Cardiac fibroblast (primary cell): ENCODE results near the gene PRF1.
"Not testable (repeated sequence)": the region's sequence is repeated elsewhere in the genome, so short reads cannot be mapped to it uniquely, and the experiment has no call there.

Source experiments
- DNase-seq, 2 donors: peaks; one replicate each; pipeline versions ENCODE4 v3.0.0 to v3.0.0-alpha.2; 2010; ENCODE audit warnings: low read depth in 2 of 2
- H3K4me3 ChIP-seq, 2 donors: replicated peaks in 1 of 2; 1 replicate in 1 of 2; 2 replicates in 1 of 2; pipeline ENCODE4 v1.5.1; 2011; ENCODE audit warnings: low read depth in 2 of 2, low read length in 2 of 2, mild to moderate bottlenecking in 2 of 2, moderate library complexity in 1 of 2
- TF ChIP-seq, protein P1 (sequence below): IDR thresholded peaks from one replicate; pipeline ENCODE4 v1.5.1; 2011; ENCODE audit warnings: low read depth, mild to moderate bottlenecking, low read length, inconsistent platforms

The PRF1 gene

DNA sequence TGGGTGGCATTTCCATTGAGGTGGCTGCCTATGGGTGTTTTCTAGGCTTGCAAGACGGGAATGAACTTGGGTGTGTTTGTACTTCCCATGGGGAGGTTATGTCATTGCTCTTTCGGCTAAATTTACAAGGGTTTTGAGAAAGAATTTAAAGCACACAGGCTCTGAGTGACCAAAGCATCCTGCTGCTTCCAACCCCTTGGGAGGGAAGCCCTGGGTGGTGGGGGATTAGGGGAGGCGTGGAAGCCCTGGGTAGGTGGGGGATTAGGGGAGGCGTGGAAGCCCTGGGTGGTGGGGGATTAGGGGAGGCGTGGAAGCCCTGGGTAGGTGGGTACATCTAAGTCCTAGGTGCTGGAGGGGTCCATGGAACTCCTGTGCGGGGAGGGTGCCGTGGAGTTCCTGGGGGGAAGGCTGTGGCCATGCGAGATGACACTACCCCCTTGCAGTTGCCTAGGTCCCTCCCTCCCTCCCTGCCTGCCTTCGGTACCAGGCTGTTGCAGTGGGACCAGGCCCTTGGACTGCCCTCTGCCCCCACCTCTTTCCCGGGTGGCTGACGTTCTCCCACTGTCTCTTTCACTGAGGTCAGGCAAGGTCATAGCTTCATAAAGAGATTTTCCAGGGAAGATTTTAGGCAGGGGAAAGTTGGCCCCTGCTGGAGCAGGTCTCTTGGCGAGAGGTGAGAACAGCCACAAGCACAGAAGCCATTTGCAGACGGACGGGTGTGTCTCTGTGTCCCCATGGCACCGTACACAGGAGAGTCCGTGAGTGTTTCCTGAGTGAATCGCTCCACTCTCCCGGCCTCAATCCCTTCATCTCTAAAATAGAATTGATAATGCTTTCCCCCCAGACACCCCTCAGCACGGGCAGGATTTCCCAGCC lies 19.5 kb downstream of the PRF1 start:
- H3K4me3 ChIP-seq = no peak overlapping the region
- TF ChIP-seq, protein P1, sequence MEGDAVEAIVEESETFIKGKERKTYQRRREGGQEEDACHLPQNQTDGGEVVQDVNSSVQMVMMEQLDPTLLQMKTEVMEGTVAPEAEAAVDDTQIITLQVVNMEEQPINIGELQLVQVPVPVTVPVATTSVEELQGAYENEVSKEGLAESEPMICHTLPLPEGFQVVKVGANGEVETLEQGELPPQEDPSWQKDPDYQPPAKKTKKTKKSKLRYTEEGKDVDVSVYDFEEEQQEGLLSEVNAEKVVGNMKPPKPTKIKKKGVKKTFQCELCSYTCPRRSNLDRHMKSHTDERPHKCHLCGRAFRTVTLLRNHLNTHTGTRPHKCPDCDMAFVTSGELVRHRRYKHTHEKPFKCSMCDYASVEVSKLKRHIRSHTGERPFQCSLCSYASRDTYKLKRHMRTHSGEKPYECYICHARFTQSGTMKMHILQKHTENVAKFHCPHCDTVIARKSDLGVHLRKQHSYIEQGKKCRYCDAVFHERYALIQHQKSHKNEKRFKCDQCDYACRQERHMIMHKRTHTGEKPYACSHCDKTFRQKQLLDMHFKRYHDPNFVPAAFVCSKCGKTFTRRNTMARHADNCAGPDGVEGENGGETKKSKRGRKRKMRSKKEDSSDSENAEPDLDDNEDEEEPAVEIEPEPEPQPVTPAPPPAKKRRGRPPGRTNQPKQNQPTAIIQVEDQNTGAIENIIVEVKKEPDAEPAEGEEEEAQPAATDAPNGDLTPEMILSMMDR = no peak
- DNase-seq = no peak

DNA sequence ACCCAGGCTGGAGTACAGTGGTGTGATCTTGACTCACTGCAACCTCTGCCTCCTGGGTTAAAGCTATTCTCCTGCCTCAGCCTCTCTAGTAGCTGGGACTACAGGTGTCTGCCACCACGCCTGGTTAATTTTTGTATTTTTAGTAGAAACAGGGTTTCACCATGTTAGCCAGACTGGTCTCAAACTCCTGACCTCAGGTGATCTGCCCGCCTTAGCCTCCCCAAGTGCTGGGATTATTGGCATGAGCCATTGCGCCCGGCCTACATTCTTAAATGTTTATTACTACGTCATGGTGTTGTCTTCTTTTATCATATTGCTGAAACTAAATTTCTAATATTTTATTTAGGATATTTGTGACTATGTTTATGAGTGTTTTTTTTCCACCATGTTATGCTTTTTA lies 21.4 kb downstream of the PRF1 start:
- H3K4me3 ChIP-seq, DNase-seq: not testable (repeated sequence)

DNA sequence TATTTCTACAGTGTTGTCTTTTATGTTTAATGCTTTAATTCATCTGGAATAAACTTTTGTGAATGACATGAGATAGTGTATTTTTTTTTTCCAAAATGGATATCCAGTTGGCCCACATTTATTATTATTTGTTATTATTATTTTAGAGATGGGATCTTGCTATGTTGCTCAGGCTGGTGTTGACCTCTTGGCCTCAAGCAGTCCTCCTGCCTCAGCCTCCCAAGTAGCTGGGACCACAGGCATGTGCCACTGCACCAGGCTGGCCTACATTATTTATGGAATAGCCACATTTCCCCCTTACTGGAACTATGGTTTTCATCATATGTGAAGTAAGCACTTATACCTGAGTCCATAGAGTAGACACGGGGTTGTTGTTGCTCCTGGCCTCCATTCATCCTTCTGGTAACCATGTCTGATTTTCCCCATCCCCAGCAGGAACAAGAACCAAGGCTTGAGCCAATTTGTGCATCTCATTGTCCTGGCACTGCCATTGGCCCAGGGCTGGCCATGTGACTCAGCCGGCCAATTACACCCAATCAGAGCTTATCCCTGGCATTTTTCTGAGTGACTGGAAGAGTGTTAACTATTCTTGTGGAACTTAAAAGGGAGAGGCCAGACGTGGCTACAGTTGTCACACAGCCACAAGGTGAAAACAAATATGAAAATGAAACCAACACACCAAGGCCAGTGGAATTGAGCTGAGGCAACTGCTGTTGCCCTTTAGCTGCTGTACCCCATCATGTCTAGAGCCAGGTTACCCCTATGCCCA lies 23.1 kb downstream of the PRF1 start:
- TF ChIP-seq, protein P1 = no peak
- no peak overlapping the region for H3K4me3 ChIP-seq
- no peak for DNase-seq

DNA sequence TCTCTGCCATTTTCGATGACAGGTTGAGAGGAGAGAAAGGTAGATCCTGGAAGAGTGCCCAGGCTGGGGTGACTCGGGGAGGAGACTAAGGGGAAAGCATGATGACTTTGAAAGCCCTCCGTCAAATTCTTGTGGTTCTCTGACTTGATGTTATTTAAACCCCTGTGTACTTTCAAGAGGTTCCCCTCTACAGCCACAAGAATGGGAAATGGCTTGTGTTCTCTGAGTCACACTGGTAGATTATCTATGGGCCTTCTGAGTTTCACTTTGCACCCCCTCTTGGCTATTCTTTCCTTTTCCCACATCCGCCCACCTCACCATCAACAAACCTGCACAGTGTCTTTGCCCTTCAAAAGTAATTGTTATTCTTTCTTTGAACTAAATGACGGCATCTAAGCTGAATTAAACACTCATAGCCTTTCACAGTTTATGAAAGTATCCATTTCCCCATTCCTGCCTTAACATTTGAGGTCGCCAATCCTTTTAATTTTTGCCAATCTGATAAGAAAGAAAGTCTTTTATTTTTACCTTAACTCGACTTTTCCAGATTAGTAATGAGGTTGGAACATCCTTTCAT lies 24.1 kb downstream of the PRF1 start:
- TF ChIP-seq, protein P1 = no peak
- H3K4me3 ChIP-seq = no peak overlapping the region
- DNase-seq = peak; percentile 52 to 80

DNA sequence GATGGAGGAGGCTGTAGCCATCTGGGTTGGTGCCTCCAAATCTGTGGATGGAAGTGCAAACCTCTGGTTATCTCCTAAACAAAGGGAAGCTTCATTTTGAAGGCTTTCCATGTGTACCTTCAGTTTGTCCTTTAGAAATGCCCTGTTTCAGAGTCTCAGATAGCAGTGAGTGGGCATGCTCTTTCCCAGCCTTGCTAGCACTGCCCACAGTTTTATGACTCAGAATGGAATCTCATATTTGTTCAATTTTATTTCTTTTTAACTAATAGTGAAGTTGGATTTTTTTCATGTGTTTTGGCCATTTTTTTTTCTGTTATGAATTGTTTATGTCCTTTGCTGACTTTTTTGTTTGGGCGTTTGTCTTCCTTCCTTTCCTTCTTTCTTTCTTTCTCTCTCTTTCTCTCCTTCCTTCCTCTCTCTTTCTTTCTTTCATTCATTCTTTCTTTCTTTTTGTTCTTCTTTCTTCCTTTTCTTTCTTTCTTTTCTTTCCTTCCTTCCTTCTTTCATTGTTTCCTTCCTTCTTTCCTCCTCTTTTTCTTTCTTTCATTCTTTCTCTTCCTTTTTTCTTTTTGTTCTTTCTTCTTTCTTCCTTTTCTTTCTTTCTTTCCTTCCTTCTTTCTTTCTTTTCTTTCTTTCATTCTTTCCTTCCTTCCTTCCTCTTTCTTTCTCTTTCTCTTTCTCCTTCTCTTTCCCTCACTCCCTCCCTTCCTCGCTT lies 25.6 kb downstream of the PRF1 start:
- TF ChIP-seq, protein P1 = no peak
- peak; percentile 21 to 31 for DNase-seq
- no peak overlapping the region for H3K4me3 ChIP-seq

DNA sequence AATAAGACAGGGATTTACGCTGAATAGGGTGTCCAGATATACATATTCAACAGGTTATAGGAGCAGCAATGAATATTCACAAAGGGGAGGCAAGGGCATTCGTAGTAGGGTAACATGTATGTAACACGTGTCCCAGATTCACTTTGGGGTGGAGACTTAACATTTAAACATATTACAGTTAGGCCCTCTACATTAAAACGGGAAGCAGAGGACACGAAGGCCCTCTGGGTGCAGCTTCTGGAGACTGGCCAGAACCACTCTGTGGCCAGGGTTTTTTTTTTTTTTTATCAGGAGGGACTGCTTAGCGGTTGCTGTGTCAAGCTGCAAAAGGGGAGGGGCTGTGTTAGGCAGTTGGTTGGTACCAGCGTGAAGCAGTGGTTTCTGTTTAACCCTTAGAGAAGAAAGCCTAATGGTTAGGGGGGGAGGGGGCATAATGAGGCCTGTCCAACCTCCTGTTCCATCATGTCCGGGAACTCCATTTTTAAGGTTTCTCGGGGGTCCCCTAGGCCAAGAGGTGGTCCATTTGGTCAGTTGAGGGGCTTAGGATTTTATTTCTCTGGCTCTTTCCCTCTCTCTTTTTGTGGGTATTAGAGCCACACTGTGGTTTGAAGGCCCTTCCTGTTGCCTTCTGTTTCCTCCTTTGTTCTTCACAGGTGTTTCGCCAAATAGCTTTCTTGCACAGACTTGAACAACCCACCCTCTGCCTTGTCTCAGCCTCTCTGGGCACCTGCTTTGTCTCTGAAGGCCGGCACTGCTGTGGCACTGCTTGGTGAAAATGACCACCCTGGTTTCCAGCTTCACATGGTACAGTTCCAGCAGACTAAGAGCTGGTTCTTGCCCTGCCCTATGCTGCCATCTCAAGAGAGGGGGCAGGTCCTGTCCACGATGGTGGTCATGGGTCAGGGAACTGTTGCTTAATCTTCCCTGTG lies 26.4 kb downstream of the PRF1 start:
- H3K4me3 ChIP-seq = no peak overlapping the region
- TF ChIP-seq, protein P1 = no peak
- DNase-seq = peak; percentile 58 to 65
